Measurements from ENCODE around the gene F7. TPM values are rescaled to one million over a fixed set of nuclear protein-coding genes. Genes with fewer than 3 reads are reported as not detected.

F7 gene
- polyA plus RNA-seq, 2 of the 4 experiments (the other 2 are of a cell fraction): 0.26 to 0.65 TPM

DNA sequence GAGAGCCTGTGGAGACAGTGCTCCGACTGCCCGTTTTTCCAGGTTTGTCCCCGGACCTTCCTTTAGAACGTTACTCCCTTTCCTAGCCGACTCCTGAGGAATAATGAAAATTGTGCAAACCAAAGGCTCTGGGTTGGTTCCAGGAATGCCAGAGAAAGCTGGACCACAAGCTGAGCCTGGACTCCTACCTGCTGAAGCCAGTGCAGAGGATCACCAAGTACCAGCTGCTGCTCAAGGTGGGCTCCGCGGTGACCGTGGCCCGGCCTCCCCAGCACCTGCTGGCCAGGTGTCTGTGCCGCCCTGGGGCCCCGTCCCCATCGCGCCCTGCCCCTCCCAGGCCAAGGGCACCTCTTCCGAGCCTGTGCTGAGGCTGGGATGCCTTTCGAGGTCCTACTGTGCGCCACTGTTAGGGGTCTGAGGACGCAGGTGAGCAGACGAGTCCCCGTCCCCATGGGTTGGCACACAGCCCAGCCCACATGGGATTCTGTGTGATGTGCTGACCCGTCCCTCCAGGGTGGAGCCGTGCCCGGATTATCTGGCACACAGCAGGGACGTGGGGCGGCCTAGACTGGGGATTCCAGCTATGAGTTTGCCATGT is 20.5 kb upstream of the F7 start:
- ATAC-seq (no peak), FAIRE-seq (no peak), DNase-seq (ENCODE audit: low read depth in 1 of 2, low spot score in 1 of 2) (no peak)
- TF ChIP-seq JUNB (IDR thresholded peaks at IDR 0.05): no peak
- no peak for TF ChIP-seq NR3C1 (IDR thresholded peaks at IDR 0.05)
- no peak for TF ChIP-seq NPAS2 (CRISPR knock-in tag; IDR thresholded peaks at IDR 0.05; ENCODE audit: borderline replicate concordance)
- no peak for TF ChIP-seq ZFP36 (IDR thresholded peaks at IDR 0.05; ENCODE audit: borderline replicate concordance, partially characterized antibody)
- TF ChIP-seq CBX2 (IDR thresholded peaks at IDR 0.05; ENCODE audit: borderline replicate concordance, low read depth): no peak
- TF ChIP-seq EHF (CRISPR knock-in tag; IDR thresholded peaks at IDR 0.05): no peak
- no peak for TF ChIP-seq MAFK (IDR thresholded peaks at IDR 0.05; ENCODE audit: partially characterized antibody)
- no peak overlapping the region for H3K4me3 ChIP-seq
- H3K9me3 ChIP-seq: no peaks in the 10 kb centered on the region
- H3K27ac ChIP-seq: no peak overlapping the region
- ChIA-PET POLR2A (no interaction called here), CTCF (interaction anchor here (1.2 kb wide), 1 partner anchor 11 kb away, joined by 3 read pairs; no protein-coding TSS in a partner anchor)
- 0 out of 3 replicates have a peak, but pooled peaks cover 3% of the 10 kb centered on the region for H3K4me1 ChIP-seq
- H3K4me2 ChIP-seq: no peak overlapping the region
- WGBS (ENCODE audit: missing lambda C conversion rate): 80% methylated on average over 6 of the region's 24 CpGs

DNA sequence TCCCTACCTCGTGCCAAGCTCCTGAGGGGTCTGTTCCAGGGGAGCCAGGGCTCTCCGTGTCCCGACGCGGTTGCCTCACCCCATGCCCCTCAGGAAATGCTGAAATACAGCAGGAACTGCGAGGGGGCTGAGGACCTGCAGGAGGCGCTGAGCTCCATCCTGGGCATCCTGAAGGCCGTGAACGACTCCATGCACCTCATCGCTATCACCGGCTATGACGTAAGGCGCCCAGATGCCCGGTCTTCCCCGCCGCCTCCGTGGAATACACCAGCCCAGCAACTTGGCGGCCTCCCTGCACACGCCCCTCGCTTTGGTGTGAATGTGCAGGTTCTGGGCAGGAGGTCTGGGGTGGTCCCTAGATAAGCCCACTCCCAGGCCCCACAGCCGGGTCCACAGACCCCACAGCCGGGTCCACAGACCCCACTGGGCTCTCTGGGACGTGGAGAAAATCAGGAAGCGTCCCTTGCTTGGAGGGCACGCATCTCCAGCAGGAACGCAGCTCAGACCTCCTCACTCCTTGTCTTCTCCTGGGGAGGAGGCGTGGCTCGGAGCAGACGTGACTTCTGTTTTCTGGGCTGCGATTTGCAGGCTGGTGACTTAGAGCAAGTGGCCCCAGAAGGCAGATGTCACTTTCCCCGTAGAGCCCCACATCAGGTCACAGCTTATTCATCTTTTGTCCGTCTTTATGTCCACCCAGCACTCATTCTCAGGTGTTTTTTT is 19.4 kb upstream of the F7 start:
- Histone ChIP-seq H3K4me3 (no peak overlapping the region), H3K27ac (no peak overlapping the region), H3K4me1 (0 out of 3 replicates have a peak, but pooled peaks cover 3% of the 10 kb centered on the region), H3K9me3 (no peaks in the 10 kb centered on the region), H3K4me2 (no peak overlapping the region)
- ChIA-PET POLR2A (no interaction called here), CTCF (interaction anchor here (0.6 to 1.2 kb wide), 4 partner anchors 10 to 358 kb away, joined by 3 read pairs; no protein-coding TSS in a partner anchor)
- ATAC-seq (peak in 1 of 2 experiments; percentile 63; a peak in 3 of 6 replicates), DNase-seq (ENCODE audit: low read depth in 1 of 2, low spot score in 1 of 2) (peak; percentile 17 to 28), FAIRE-seq (no peak)
- WGBS (ENCODE audit: missing lambda C conversion rate): 57% methylated on average over 12 of the region's 32 CpGs
- peak in 1 of 2 experiments; percentile 11; a peak in 1 of 5 replicates for TF ChIP-seq RAD21 (conservative IDR thresholded peaks at IDR 0.05 in 1 of 2, IDR thresholded peaks at IDR 0.05 in 1 of 2)
- TF ChIP-seq, protein P1, sequence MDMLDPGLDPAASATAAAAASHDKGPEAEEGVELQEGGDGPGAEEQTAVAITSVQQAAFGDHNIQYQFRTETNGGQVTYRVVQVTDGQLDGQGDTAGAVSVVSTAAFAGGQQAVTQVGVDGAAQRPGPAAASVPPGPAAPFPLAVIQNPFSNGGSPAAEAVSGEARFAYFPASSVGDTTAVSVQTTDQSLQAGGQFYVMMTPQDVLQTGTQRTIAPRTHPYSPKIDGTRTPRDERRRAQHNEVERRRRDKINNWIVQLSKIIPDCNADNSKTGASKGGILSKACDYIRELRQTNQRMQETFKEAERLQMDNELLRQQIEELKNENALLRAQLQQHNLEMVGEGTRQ (IDR thresholded peaks at IDR 0.05): no peak

DNA sequence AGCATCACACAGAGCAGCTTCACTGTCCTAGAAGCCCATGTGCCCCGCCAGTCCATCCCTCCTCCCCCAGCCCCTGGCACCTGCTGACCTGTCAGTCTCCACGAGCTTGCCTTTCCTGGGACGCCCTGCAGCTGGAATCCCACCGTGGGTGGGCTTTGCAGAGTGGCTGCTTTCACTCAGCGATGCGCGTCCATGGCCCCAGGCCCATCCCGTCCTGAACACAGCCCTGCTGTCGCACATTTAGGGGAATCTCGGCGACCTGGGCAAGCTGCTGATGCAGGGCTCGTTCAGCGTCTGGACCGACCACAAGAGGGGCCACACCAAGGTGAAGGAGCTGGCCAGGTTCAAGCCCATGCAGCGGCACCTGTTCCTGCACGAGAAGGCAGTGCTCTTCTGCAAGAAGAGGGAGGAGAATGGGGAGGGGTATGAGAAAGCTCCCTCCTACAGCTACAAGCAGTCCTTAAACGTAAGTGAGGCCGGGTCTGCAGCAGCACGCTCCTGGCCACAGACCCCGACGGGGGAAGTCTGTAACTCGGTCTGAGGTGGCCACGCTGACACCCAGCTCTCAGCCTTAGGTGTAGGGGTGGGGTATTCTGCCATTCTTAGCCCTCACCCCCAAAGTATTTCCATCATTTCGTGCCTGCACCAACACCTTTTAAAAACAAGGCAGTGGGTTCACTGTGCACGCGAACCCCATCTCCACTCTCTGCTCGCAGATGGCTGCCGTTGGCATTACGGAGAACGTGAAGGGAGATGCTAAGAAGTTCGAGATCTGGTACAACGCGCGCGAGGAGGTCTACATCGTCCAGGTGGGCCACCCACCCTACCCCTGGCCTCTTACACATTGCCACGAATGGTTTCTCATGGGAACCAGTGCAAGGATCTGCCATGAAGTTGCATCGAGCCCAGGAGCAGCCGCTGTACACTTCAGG is 18.3 kb upstream of the F7 start:
- no peaks in the 10 kb centered on the region for H3K9me3 ChIP-seq
- TF ChIP-seq CHD4 (IDR thresholded peaks at IDR 0.05; ENCODE audit: borderline replicate concordance) (no peak), HOXB5 (CRISPR knock-in tag; IDR thresholded peaks at IDR 0.05) (no peak), MAX (IDR thresholded peaks at IDR 0.05) (no peak), RCOR1 (IDR thresholded peaks at IDR 0.05; ENCODE audit: low read depth, low read length) (no peak), EP300 (IDR thresholded peaks at IDR 0.05) (no peak)
- TF ChIP-seq, protein P2, sequence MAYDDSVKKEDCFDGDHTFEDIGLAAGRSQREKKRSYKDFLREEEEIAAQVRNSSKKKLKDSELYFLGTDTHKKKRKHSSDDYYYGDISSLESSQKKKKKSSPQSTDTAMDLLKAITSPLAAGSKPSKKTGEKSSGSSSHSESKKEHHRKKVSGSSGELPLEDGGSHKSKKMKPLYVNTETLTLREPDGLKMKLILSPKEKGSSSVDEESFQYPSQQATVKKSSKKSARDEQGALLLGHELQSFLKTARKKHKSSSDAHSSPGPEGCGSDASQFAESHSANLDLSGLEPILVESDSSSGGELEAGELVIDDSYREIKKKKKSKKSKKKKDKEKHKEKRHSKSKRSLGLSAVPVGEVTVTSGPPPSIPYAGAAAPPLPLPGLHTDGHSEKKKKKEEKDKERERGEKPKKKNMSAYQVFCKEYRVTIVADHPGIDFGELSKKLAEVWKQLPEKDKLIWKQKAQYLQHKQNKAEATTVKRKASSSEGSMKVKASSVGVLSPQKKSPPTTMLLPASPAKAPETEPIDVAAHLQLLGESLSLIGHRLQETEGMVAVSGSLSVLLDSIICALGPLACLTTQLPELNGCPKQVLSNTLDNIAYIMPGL (CRISPR knock-in tag; IDR thresholded peaks at IDR 0.05; ENCODE audit: borderline replicate concordance): no peak
- ATAC-seq (no peak), FAIRE-seq (no peak), DNase-seq (ENCODE audit: low read depth in 1 of 2, low spot score in 1 of 2) (no peak)
- no peak overlapping the region for H3K4me3 ChIP-seq
- H3K4me1 ChIP-seq: 0 out of 3 replicates have a peak, but pooled peaks cover 3% of the 10 kb centered on the region
- 75% methylated on average over 12 of the region's 39 CpGs for WGBS (ENCODE audit: missing lambda C conversion rate)
- H3K27ac ChIP-seq: no peak overlapping the region
- POLR2A ChIA-PET: no interaction called here
- no peak overlapping the region for H3K4me2 ChIP-seq
- CTCF ChIA-PET: interaction anchor here (0.8 kb wide), 1 partner anchor 15 kb away, joined by 3 read pairs; no protein-coding TSS in a partner anchor

Data from A549 (cell line).